A673 (cell line): ENCODE data around the gene CMIP. TPM values are rescaled to one million over a fixed set of nuclear protein-coding genes. Genes with fewer than 3 reads are reported as not detected.

Source experiments
- BruUV-seq: library from RNA; stranded (reverse); fragments of 400-500 nt; replicated peaks from 2 replicates; lab custom pipeline; 2021; lab: Mats Ljungman, UMichigan
- CTCF ChIA-PET: fragments of 300-600 bp; sonication (Branson Sonifier 250); formaldehyde crosslinking; loops from one replicate; lab custom pipeline; 2022; ENCODE audit warnings: antibody characterized with exemption; lab: Charles Lee
- POLR2A ChIA-PET: fragments of 300-600 bp; sonication (Branson Sonifier 250); formaldehyde crosslinking; loops from one replicate; lab custom pipeline; 2022; ENCODE audit warnings: antibody characterized with exemption; ENCODE audit not compliant: low non-redundant PET; lab: Charles Lee
- DNase-seq: peaks from one replicate; pipeline ENCODE4 v3.0.0-alpha.2; 2015; ENCODE audit warnings: low spot score
- H3K27ac ChIP-seq: fragments of 200-600 bp; sonication (generic); 2 replicates; pipeline ENCODE4 v1.5.1; 2016; ENCODE audit warnings: mixed run types, low read depth, mild to moderate bottlenecking, mixed read lengths, antibody characterized with exemption, low read length; ENCODE audit not compliant: poor library complexity, severe bottlenecking
- H3K27me3 ChIP-seq: fragments of 200-600 bp; sonication (generic); replicated peaks from 2 replicates; pipeline ENCODE4 v1.6.1; 2017; ENCODE audit warnings: mixed run types, low read depth, mild to moderate bottlenecking, mixed read lengths, antibody characterized with exemption, low read length; ENCODE audit not compliant: insufficient read depth, poor library complexity
- H3K36me3 ChIP-seq: fragments of 200-600 bp; sonication (generic); 2 replicates; pipeline ENCODE4 v1.6.1; 2016; ENCODE audit warnings: mixed run types, mild to moderate bottlenecking, mixed read lengths, antibody characterized with exemption, low read length; ENCODE audit not compliant: insufficient read depth, poor library complexity, severe bottlenecking
- H3K4me1 ChIP-seq: fragments of 200-600 bp; sonication (generic); 2 replicates; pipeline ENCODE4 v1.6.1; 2017; ENCODE audit warnings: mixed run types, mild to moderate bottlenecking, mixed read lengths, antibody characterized with exemption, low read length; ENCODE audit not compliant: insufficient read depth, poor library complexity, severe bottlenecking
- H3K4me3 ChIP-seq: fragments of 200-600 bp; sonication (generic); 2 replicates; pipeline ENCODE4 v1.5.1; 2016; ENCODE audit warnings: low read depth, mixed run types, mild to moderate bottlenecking, mixed read lengths, low read length; ENCODE audit not compliant: poor library complexity, severe bottlenecking
- H3K9me3 ChIP-seq: fragments of 200-600 bp; sonication (generic); 2 replicates; pipeline ENCODE4 v1.6.1; 2016; ENCODE audit warnings: mixed run types, low read depth, mild to moderate bottlenecking, mixed read lengths, antibody characterized with exemption, low read length; ENCODE audit not compliant: poor library complexity, severe bottlenecking
- CTCF ChIP-seq: fragments of 300-800, 200-600 bp; sonication (generic); conservative IDR thresholded peaks from 2 replicates; pipeline ENCODE4 v1.5.1; 2017; ENCODE audit warnings: low read depth, mild to moderate bottlenecking, antibody characterized with exemption, low read length, moderate library complexity, mixed read lengths
- EZH2 ChIP-seq: fragments of 200-600 bp; sonication (generic); IDR thresholded peaks from 2 replicates; pipeline ENCODE4 v1.6.1; 2017; ENCODE audit warnings: borderline replicate concordance, low read depth, mild to moderate bottlenecking, mixed read lengths, antibody characterized with exemption, low read length; ENCODE audit not compliant: poor library complexity, severe bottlenecking
- intact Hi-C: fragments of 100-400 bp; cut with micrococcal nuclease; formaldehyde crosslinking; loops from one replicate; pipeline ENCODE4 v1.10.0; 2022; ENCODE audit not compliant: unreplicated experiment
- total RNA-seq: library from RNA; stranded (reverse); gene quantifications from 2 replicates; pipeline ENCODE4 v1.2.3, GENCODE V29; 2021

Gene CMIP
- total RNA-seq, 1 experiment from 2014 or later, result 25.5 TPM

- no peak overlapping the region for H3K4me3 ChIP-seq
- intact Hi-C loops, result no loop called here
- H3K27ac ChIP-seq, result no peak overlapping the region
- DNase-seq, result no peak
- ChIA-PET POLR2A (no interaction called here), CTCF (no interaction called here)
- no TSS peak for BruUV-seq
- H3K4me1 ChIP-seq, result peaks cover 2% of the 10 kb centered on the region
- H3K36me3 ChIP-seq, result no peaks in the 10 kb centered on the region
- no peaks in the 10 kb centered on the region for H3K27me3 ChIP-seq
- TF ChIP-seq CTCF (no peak), EZH2 (no peak)
- H3K9me3 ChIP-seq, result no peaks in the 10 kb centered on the region
Measured at GRCh38 chr16:81641395-81642106, 196.9 kb downstream of the CMIP start.

- no peaks in the 10 kb centered on the region for H3K9me3 ChIP-seq
- no peak overlapping the region for H3K4me3 ChIP-seq
- ChIA-PET CTCF (no interaction called here), POLR2A (no interaction called here)
- H3K27me3 ChIP-seq, result no peaks in the 10 kb centered on the region
- no peak overlapping the region for H3K27ac ChIP-seq
- H3K36me3 ChIP-seq, result no peaks in the 10 kb centered on the region
- TF ChIP-seq EZH2 (no peak), CTCF (no peak)
- DNase-seq, result no peak
- BruUV-seq, result no TSS peak
- intact Hi-C loops, result no loop called here
- no peaks in the 10 kb centered on the region for H3K4me1 ChIP-seq
Measured at GRCh38 chr16:81642107-81642436, 197.5 kb downstream of the CMIP start.

- BruUV-seq, result no TSS peak
- H3K9me3 ChIP-seq, result no peaks in the 10 kb centered on the region
- no peaks in the 10 kb centered on the region for H3K4me1 ChIP-seq
- intact Hi-C loops, result no loop called here
- H3K36me3 ChIP-seq, result no peaks in the 10 kb centered on the region
- H3K4me3 ChIP-seq, result no peak overlapping the region
- H3K27me3 ChIP-seq, result no peaks in the 10 kb centered on the region
- no peak overlapping the region for H3K27ac ChIP-seq
- TF ChIP-seq EZH2, result no peak
- no peak for TF ChIP-seq CTCF
- CTCF ChIA-PET, result no interaction called here
- no peak for DNase-seq
- POLR2A ChIA-PET, result no interaction called here
Measured at GRCh38 chr16:81642943-81643342, 198.3 kb downstream of the CMIP start.
